Measurements from ENCODE around the gene ANGPTL2.

DNA sequence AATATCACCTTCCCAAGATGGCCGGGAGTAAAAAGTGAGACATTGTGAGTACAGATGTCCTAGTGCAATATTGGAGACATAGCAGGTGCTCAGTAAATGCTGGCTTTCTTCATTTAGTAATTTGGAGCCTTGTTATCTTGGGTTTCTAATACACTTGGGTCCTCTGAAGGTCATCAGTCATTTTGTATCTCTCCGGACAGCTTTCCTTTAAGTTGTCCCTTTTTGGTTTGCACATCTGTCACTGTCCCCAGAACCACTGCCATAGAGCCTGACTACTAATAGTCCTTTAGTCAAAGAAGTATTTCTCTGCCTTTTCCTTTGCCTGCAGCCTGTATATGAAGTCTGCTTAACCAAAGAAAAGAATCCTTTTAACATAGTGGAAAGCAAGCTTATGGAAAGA, 7.8 kb upstream of the ANGPTL2 start:
- TF ChIP-seq, protein P1, sequence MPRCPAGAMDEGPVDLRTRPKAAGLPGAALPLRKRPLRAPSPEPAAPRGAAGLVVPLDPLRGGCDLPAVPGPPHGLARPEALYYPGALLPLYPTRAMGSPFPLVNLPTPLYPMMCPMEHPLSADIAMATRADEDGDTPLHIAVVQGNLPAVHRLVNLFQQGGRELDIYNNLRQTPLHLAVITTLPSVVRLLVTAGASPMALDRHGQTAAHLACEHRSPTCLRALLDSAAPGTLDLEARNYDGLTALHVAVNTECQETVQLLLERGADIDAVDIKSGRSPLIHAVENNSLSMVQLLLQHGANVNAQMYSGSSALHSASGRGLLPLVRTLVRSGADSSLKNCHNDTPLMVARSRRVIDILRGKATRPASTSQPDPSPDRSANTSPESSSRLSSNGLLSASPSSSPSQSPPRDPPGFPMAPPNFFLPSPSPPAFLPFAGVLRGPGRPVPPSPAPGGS (IDR thresholded peaks at IDR 0.05): no peak
- TF ChIP-seq, protein P2, sequence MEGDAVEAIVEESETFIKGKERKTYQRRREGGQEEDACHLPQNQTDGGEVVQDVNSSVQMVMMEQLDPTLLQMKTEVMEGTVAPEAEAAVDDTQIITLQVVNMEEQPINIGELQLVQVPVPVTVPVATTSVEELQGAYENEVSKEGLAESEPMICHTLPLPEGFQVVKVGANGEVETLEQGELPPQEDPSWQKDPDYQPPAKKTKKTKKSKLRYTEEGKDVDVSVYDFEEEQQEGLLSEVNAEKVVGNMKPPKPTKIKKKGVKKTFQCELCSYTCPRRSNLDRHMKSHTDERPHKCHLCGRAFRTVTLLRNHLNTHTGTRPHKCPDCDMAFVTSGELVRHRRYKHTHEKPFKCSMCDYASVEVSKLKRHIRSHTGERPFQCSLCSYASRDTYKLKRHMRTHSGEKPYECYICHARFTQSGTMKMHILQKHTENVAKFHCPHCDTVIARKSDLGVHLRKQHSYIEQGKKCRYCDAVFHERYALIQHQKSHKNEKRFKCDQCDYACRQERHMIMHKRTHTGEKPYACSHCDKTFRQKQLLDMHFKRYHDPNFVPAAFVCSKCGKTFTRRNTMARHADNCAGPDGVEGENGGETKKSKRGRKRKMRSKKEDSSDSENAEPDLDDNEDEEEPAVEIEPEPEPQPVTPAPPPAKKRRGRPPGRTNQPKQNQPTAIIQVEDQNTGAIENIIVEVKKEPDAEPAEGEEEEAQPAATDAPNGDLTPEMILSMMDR (IDR thresholded peaks at IDR 0.05): no peak
- no peak for TF ChIP-seq EHMT2 (IDR thresholded peaks at IDR 0.05; ENCODE audit: low read depth)
- TF ChIP-seq, protein P3, sequence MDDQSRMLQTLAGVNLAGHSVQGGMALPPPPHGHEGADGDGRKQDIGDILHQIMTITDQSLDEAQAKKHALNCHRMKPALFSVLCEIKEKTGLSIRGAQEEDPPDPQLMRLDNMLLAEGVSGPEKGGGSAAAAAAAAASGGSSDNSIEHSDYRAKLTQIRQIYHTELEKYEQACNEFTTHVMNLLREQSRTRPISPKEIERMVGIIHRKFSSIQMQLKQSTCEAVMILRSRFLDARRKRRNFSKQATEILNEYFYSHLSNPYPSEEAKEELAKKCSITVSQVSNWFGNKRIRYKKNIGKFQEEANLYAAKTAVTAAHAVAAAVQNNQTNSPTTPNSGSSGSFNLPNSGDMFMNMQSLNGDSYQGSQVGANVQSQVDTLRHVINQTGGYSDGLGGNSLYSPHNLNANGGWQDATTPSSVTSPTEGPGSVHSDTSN (IDR thresholded peaks at IDR 0.05): no peak
- no peak for TF ChIP-seq SREBF2 (IDR thresholded peaks at IDR 0.05)
- TF ChIP-seq, protein P4, sequence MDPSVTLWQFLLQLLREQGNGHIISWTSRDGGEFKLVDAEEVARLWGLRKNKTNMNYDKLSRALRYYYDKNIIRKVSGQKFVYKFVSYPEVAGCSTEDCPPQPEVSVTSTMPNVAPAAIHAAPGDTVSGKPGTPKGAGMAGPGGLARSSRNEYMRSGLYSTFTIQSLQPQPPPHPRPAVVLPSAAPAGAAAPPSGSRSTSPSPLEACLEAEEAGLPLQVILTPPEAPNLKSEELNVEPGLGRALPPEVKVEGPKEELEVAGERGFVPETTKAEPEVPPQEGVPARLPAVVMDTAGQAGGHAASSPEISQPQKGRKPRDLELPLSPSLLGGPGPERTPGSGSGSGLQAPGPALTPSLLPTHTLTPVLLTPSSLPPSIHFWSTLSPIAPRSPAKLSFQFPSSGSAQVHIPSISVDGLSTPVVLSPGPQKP (IDR thresholded peaks at IDR 0.05; ENCODE audit: low read depth, low read length): no peak
- TF ChIP-seq CEBPB (IDR thresholded peaks at IDR 0.05): no peak
- TF ChIP-seq ESRRA (IDR thresholded peaks at IDR 0.05; ENCODE audit: borderline replicate concordance, low read length): no peak

All from A549 (cell line).